Vagina (tissue), 2 donors: ENCODE data around the gene GJC1. TPM values are rescaled to one million over a fixed set of nuclear protein-coding genes. Genes with fewer than 3 reads are reported as not detected.

ENCODE experiments used
- DNase-seq, 2 donors: peaks; one replicate each; pipeline ENCODE4 v3.0.0-alpha.2; 2017; ENCODE audit errors: extremely low spot score in 2 of 2
- H3K27ac ChIP-seq: fragments of 200-600 bp; sonication (generic); one replicate; pipeline ENCODE4 v1.5.1; 2019
- H3K27me3 ChIP-seq: fragments of 200-600 bp; sonication (generic); one replicate; pipeline ENCODE4 v1.5.1; 2019
- H3K36me3 ChIP-seq, 2 donors: fragments of 200-600 bp; sonication (generic); one replicate each; pipeline ENCODE4 v1.5.1; 2017 to 2019
- H3K4me1 ChIP-seq: fragments of 200-600 bp; sonication (generic); one replicate; pipeline ENCODE4 v1.5.1; 2019
- H3K4me3 ChIP-seq, 2 donors: fragments of 200-600 bp; sonication (generic); 1 replicate in 1 of 2; 2 replicates in 1 of 2; pipeline ENCODE4 v1.5.1; 2016 to 2019
- H3K9me3 ChIP-seq: fragments of 200-600 bp; sonication (generic); one replicate; pipeline ENCODE4 v1.5.1; 2019
- CTCF ChIP-seq, 3 experiments: fragments of 450-650 bp in 2 of 3; fragments of 200-600 bp in 1 of 3; sonication (generic) in 1 of 3; IDR thresholded peaks; one replicate each; pipeline ENCODE4 v1.5.1; 2017 to 2019; ENCODE audit warnings: antibody characterized with exemption in 3 of 3, mild to moderate bottlenecking in 2 of 3, moderate library complexity in 2 of 3
- POLR2A ChIP-seq, 2 donors: fragments of 450-650 bp; IDR thresholded peaks; one replicate each; pipeline ENCODE4 v1.6.1; 2017; ENCODE audit warnings: antibody characterized with exemption in 2 of 2, mild to moderate bottlenecking in 2 of 2, moderate library complexity in 2 of 2
- POLR2AphosphoS5 ChIP-seq, 2 donors: sonication (generic); formaldehyde crosslinking; IDR thresholded peaks; one replicate each; pipeline ENCODE4 v1.9.0; 2017; ENCODE audit warnings: antibody characterized with exemption in 2 of 2, mild to moderate bottlenecking in 2 of 2, low read depth in 1 of 2; ENCODE audit not compliant: insufficient read depth in 1 of 2
- intact Hi-C: fragments of 100-400 bp; cut with DNase I; formaldehyde crosslinking; loops from one replicate; pipeline ENCODE4 v1.15.1; 2023
- total RNA-seq: library from RNA; depleted of rRNA; stranded (reverse); fragments of >200 nt; gene quantifications from one replicate; pipeline ENCODE4 v1.2.3, GENCODE V29; 2016

GJC1 gene
- total RNA-seq, 1 donor from 2014 or later, result 10.1 TPM

GRCh38 chr17:44798356-44798755 lies 31.7 kb downstream of the GJC1 start:
- Histone ChIP-seq H3K27me3 (no peaks in the 10 kb centered on the region), H3K36me3 (no peaks in the 10 kb centered on the region), H3K27ac (peak overlapping the region; percentile 46), H3K4me1 (peaks cover 12% of the 10 kb centered on the region), H3K4me3 (no peak overlapping the region), H3K9me3 (no peaks in the 10 kb centered on the region)
- no peak for TF ChIP-seq POLR2A (IDR thresholded peaks at IDR 0.05)
- TF ChIP-seq POLR2AphosphoS5 (IDR thresholded peaks at IDR 0.05; ENCODE audit: insufficient read depth in 1 of 2, low read depth in 1 of 2), result no peak
- TF ChIP-seq CTCF (IDR thresholded peaks at IDR 0.05), result no peak
- intact Hi-C loops, result no loop called here
- no peak for DNase-seq

GRCh38 chr17:44797802-44798201 lies 32.3 kb downstream of the GJC1 start:
- intact Hi-C loops, result no loop called here
- no peak for TF ChIP-seq CTCF (IDR thresholded peaks at IDR 0.05)
- peak; percentile 42 to 59 for TF ChIP-seq POLR2AphosphoS5 (IDR thresholded peaks at IDR 0.05; ENCODE audit: insufficient read depth in 1 of 2, low read depth in 1 of 2)
- Histone ChIP-seq H3K4me1 (peaks cover 12% of the 10 kb centered on the region), H3K36me3 (no peaks in the 10 kb centered on the region), H3K27ac (peak overlapping the region; percentile 46), H3K4me3 (peak overlapping the region in 1 of 2 donors; percentile 39), H3K27me3 (no peaks in the 10 kb centered on the region), H3K9me3 (no peaks in the 10 kb centered on the region)
- no peak for DNase-seq

GRCh38 chr17:44796731-44797130 lies 33.4 kb downstream of the GJC1 start:
- no peak for DNase-seq
- no peaks in the 10 kb centered on the region for H3K27me3 ChIP-seq
- intact Hi-C loops, result no loop called here
- peak overlapping the region; percentile 34 for H3K27ac ChIP-seq
- peak overlapping the region; percentile 12 to 39 for H3K4me3 ChIP-seq
- peaks cover 12% of the 10 kb centered on the region for H3K4me1 ChIP-seq
- TF ChIP-seq CTCF (IDR thresholded peaks at IDR 0.05), result no peak
- TF ChIP-seq POLR2AphosphoS5 (IDR thresholded peaks at IDR 0.05; ENCODE audit: insufficient read depth in 1 of 2, low read depth in 1 of 2), result no peak
- TF ChIP-seq POLR2A (IDR thresholded peaks at IDR 0.05), result no peak
- no peaks in the 10 kb centered on the region for H3K36me3 ChIP-seq
- H3K9me3 ChIP-seq, result no peaks in the 10 kb centered on the region

- intact Hi-C loops, result no loop called here
- no peaks in the 10 kb centered on the region for H3K27me3 ChIP-seq
- H3K27ac ChIP-seq, result peak overlapping the region; percentile 48
- H3K4me1 ChIP-seq, result peaks cover 12% of the 10 kb centered on the region
- H3K9me3 ChIP-seq, result no peaks in the 10 kb centered on the region
- H3K4me3 ChIP-seq, result peak overlapping the region; percentile 12 to 21
- DNase-seq, result no peak
- no peak for TF ChIP-seq POLR2A (IDR thresholded peaks at IDR 0.05)
- no peak for TF ChIP-seq CTCF (IDR thresholded peaks at IDR 0.05)
- no peak for TF ChIP-seq POLR2AphosphoS5 (IDR thresholded peaks at IDR 0.05; ENCODE audit: insufficient read depth in 1 of 2, low read depth in 1 of 2)
- no peaks in the 10 kb centered on the region for H3K36me3 ChIP-seq
These were observed 34.2 kb downstream of the GJC1 start for GRCh38 chr17:44795928-44796327.

GRCh38 chr17:44795421-44795820 lies 34.7 kb downstream of the GJC1 start:
- H3K4me3 ChIP-seq, result peak overlapping the region; percentile 12 to 21
- no peaks in the 10 kb centered on the region for H3K36me3 ChIP-seq
- H3K27ac ChIP-seq, result peak overlapping the region; percentile 48
- peaks cover 12% of the 10 kb centered on the region for H3K4me1 ChIP-seq
- no peaks in the 10 kb centered on the region for H3K27me3 ChIP-seq
- intact Hi-C loops, result no loop called here
- no peaks in the 10 kb centered on the region for H3K9me3 ChIP-seq
- DNase-seq, result no peak
- no peak for TF ChIP-seq CTCF (IDR thresholded peaks at IDR 0.05)
- no peak for TF ChIP-seq POLR2A (IDR thresholded peaks at IDR 0.05)
- TF ChIP-seq POLR2AphosphoS5 (IDR thresholded peaks at IDR 0.05; ENCODE audit: insufficient read depth in 1 of 2, low read depth in 1 of 2), result no peak
